GM18951 (cell line): ENCODE measurements around the gene KLHDC9.
"Not testable (repeated sequence)": the region's sequence is repeated elsewhere in the genome, so short reads cannot be mapped to it uniquely, and the experiment has no call there.

Source experiments
- POLR2A ChIP-seq: IDR thresholded peaks from 4 replicates; pipeline ENCODE4 v1.6.1; 2011; ENCODE audit warnings: mild to moderate bottlenecking; ENCODE audit not compliant: insufficient read length, insufficient read depth; ENCODE audit errors: extremely low read depth
- in situ Hi-C: fragments of 300-500 bp; cut with MboI; formaldehyde crosslinking; loops from one replicate; pipeline ENCODE4 v1.12.0; 2022; ENCODE audit warnings: low sequenced_read_pairs, mixed read lengths, inconsistent platforms; ENCODE audit not compliant: unreplicated experiment

The KLHDC9 gene, protein sequence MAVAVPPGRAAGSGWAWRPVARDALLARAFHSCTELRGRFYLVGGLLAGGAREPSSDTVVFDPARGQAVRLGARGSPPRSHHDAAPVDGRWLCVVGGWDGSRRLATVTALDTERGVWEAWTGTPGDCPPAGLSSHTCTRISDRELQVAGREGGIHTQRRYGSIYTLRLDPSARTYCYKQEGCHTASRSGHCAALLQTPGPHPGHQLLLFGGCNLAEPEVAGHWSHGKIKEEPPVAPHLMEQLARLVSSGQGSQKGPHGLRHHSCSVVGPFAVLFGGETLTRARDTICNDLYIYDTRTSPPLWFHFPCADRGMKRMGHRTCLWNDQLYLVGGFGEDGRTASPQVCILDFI

GRCh38 chr1:161098210-161099068 lies at the start of gene KLHDC9:
Gene KLHDC9, plus strand, starts transcription at chr1:161098361. Its CDS starts 175 bp downstream, at chr1:161098536.
- peak; percentile 47 for TF ChIP-seq POLR2A
- in situ Hi-C loops, result no loop called here

DNA sequence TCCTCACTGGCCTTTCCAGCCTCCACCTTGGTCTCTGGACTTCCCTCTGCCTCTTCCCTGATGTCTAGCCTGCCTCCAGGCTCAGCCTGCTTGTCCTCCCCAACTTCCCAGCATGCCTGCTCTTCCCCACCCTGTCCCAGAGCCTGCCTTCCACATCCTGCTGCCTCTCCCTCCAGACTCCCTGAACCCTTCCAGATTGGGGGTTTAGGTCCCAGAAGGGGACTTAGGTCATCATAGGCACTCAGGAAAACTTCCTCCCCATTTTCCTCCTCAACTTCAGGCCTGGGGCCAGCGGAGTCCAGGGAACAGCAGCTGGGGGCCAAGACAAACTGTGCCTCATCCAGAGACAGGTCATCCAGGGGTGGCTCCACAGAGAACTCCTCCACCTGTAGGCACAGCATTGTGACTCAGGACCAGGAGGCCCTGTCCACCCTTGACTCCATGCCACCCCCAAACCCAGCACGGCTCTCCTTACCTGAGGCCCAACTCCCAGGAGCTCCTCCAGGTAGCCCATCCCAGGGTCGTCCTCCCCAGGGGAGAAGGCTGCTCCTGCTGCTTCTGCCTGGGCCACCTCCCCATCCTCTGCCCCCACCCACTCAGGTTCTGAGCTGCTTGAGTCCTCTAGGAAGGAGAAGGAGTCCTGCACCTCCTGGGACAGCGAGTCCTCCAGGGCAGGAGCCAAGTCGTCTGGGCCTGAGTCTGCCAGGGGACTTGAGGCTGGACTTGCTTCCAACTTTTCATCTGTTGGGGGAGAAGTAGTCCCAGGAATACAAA lies 49.0 kb upstream of the KLHDC9 start:
- in situ Hi-C loops, result no loop called here
- peak; percentile 19 for TF ChIP-seq POLR2A

- no peak for TF ChIP-seq POLR2A
- in situ Hi-C loops, result no loop called here
Observed at GRCh38 chr1:161051219-161051618, 46.9 kb upstream of the KLHDC9 start.

DNA sequence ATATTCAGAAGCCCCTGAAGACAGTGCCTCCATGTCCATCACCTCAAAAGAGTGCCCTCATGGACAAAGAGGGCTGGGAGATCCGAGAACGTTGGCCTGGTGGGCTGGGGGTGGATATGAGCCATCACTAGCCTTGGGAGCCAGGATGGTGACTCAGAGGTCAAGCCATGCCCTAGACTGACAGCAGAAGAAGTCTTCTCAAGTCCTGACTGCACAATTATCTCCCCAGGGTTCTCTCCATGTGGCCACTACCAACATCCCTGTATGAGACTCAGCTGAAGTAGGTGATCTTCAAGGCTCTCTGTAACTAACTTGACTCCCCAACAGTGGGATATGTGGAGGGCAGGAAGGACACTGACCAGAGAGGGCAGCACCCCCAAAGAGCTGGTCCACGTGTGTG lies 45.3 kb upstream of the KLHDC9 start:
- no peak for TF ChIP-seq POLR2A
- in situ Hi-C loops, result no loop called here

- no peak for TF ChIP-seq POLR2A
- in situ Hi-C loops, result no loop called here
Observed at GRCh38 chr1:161054232-161054631, 43.9 kb upstream of the KLHDC9 start.

GRCh38 chr1:161054805-161055204 lies 43.4 kb upstream of the KLHDC9 start:
- TF ChIP-seq POLR2A, result no peak
- in situ Hi-C loops, result no loop called here

- TF ChIP-seq POLR2A, result no peak
Observed at GRCh38 chr1:161059293-161059692, 38.9 kb upstream of the KLHDC9 start.

GRCh38 chr1:161061419-161061818 lies 36.7 kb upstream of the KLHDC9 start:
- no peak for TF ChIP-seq POLR2A
- in situ Hi-C loops, result no loop called here

More at GRCh38 chr1:161059293-161059692, 38.9 kb upstream of the KLHDC9 start:
- in situ Hi-C loops, result no loop called here

DNA sequence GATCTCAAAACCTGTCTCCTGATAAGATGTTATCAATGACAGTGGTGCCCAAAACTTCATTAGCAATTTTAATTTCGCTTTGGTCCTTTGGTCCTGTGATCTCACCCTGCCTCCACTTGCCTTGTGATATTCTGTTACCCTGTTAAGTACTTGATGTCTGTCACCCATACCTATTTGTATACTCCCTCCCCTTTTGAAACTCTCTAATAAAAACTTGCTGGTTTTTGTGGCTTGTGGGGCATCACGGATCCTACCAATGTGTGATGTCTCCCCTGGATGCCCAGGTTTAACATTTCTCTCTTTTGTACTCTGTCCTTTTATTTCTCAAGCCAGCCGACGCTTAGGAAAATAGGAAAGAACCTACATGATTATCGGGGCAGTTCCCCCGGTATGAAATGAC lies 34.2 kb upstream of the KLHDC9 start:
- in situ Hi-C loops, result not testable (repeated sequence)

GRCh38 chr1:161065681-161066080 lies 32.5 kb upstream of the KLHDC9 start:
- in situ Hi-C loops, result not testable (repeated sequence)

GRCh38 chr1:161066694-161067093 lies 31.5 kb upstream of the KLHDC9 start:
- TF ChIP-seq POLR2A, result no peak
- in situ Hi-C loops, result no loop called here

GRCh38 chr1:161068306-161069234 lies 29.6 kb upstream of the KLHDC9 start:
- in situ Hi-C loops, result no loop called here
- TF ChIP-seq POLR2A, result no peak

GRCh38 chr1:161069241-161069640 lies 28.9 kb upstream of the KLHDC9 start:
- no peak for TF ChIP-seq POLR2A

More at GRCh38 chr1:161069241-161069640, 28.9 kb upstream of the KLHDC9 start:
- in situ Hi-C loops, result no loop called here
